Head of caudate nucleus (tissue), 42 donors: ENCODE measurements around the gene ZNF143.

Experiments used
- DNase-seq, 42 donors: peaks; one replicate each; pipeline versions ENCODE4 v3.0.0 to v3.0.0-alpha.2; 2020 to 2021; ENCODE audit warnings: mixed read lengths in 7 of 42
- intact Hi-C: fragments of 100-400 bp; cut with DNase I; formaldehyde crosslinking; loops from one replicate; pipeline ENCODE4 v1.15.0; 2022

ZNF143 gene

DNA sequence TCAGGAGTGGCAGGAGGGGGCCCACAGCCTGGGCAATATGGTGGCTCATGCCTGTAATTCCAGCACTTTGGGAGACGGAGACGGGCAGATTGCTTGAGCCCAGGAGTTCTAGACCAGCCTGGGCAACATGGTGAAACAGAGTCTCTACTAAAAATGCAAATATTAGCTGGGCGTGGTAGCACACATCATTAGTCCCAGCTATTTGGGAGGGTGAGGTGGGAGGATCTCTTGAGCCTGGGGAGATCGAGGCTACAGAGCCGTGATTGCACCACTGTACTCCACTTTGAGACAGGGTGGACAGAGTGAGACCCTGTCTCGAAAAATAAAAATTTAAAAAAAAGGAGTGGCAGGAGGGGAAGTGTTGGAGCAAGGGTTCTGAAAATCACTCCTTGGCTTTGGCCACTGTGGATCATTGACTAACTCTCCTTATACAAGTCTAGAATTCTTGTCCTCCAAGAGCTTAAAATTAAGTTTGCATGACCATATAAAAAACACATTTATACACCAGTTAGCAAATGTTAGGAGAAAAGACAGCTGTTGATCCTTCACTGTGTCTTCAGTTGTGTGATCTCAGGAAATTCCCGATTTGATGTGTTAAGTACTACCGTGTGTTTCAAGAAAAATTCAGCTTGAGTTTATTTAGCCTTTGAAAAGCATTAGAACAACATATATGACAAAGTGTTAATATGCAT, 110.4 kb downstream of the ZNF143 start:
- DNase-seq = peak in 1 of 42 donors; percentile 13
- intact Hi-C loops = loop anchor here (5.0 kb wide), 1 partner anchor 41 kb away; no protein-coding TSS in a partner anchor

DNA sequence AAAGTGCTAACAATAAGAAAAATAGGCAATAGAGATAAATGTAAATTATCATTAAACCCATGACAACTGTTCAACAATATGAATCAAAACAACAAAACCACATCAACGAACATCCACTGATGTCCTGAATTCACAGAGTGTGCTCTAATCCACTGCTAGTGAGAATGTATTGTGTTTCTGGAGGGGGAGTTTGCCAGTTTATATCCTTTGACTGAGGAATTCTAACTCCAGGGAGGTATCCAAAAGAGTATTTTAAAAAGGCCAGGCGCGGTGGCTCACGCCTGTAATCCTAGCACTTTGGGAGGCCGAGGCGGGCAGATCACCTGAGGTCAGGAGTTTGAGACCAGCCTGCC, 110.9 kb downstream of the ZNF143 start:
- DNase-seq = peak in 1 of 42 donors; percentile 1
- intact Hi-C loops = loop anchor here (5.0 kb wide), 1 partner anchor 41 kb away; no protein-coding TSS in a partner anchor

DNA sequence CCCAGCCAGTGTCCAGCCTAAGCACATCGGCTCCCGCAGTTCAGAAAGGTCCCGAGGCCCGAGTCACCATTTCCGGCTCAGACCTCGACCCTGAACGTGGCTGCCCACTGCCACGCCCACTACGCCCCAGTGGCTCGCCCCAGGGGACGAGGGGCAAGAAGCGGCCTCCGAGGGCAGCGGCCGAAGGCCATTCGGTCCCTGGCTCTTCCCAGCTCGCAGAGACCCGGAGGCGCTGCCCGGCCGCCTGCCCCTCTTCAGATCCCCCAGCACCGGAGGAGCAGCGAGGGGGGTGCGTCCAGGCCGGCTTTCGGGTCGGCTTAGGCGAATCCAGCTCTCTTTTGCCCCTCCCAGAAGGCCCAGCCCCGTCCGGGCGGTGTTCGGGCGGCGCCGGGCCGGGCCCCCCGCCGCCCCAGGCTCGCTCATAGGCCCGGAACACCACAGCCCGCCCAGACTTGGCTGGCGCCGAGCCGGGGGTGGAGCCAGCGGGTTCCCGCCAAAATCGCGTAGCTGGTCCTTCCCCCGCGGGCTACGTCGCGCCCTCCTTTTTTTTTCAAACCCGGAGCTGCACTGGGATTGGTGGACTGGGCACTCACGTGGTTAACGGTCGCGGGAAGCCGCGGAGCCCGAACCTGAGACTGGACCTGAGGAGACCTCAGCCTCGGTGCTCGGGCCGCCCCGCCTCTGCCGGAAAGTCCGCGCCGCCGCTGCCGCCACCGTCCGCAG, 112.4 kb downstream of the ZNF143 start, which contains the start of gene WEE1:
WEE1 (plus strand) TSS at position 619 of the 723 bp plus-strand sequence. CDS start 264 bp downstream, outside the sequence.
- intact Hi-C loops = loop anchor here (5.0 kb wide), 1 partner anchor 39 kb away; no protein-coding TSS in a partner anchor

GRCh38 chr11:9573775-9574621, 113.2 kb downstream of the ZNF143 start:
- intact Hi-C loops = loop anchor here (5.0 kb wide), 1 partner anchor 38 kb away; no protein-coding TSS in a partner anchor
- DNase-seq = peak in 8 of 42 donors; percentile 9 to 37 (median 18)

More for the DNA sequence above, 112.4 kb downstream of the ZNF143 start, which contains the start of gene WEE1:
- DNase-seq = peak; percentile 85 to 98 (median 94)

GRCh38 chr11:9574622-9575259, 113.9 kb downstream of the ZNF143 start:
- DNase-seq = peak in 7 of 42 donors; percentile 5 to 33 (median 20)
- intact Hi-C loops = loop anchor here (5.0 kb wide), 1 partner anchor 38 kb away; no protein-coding TSS in a partner anchor

DNA sequence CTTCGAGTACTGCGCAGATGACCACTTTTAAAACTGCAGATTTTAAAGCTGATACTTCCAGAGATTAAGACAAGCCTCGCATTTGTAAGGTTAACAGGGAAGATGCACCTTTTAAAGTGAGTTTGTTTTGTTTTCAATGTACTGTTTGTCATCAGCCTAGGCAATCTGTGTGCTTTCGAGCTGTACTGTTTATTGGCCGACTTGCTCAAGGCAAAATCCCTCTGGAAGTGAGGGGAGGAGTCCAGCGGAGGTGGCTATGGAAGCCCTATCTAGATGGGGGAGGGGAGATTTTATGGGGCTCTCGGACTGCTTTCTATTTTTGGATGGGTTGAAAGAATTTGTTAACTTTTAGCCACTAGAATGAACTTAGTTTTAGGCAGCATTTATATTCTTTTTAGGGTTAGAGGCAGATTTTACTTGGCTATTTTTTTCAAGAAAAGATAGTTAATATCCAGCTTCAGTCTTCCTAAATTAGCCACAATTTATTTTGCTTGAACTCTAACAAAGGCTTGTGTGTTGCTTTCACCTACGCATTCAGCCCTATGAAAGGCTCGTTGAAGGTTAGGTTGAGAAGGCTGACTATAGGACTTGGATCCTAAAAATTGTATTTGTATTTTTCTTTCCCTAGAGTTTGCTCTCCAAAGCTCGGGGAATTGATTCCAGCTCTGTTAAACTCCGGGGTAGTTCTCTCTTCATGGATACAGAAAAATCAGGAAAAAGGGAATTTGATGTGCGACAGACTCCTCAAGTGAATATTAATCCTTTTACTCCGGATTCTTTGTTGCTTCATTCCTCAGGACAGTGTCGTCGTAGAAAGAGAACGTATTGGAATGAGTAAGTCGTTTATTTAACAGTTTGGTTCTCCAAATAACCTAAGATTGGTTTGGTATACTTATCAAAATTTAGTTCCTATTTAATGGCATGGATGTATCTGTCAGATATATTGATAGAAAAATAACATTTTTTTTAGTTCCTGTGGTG, 114.7 kb downstream of the ZNF143 start:
- intact Hi-C loops = no loop called here
- no peak for DNase-seq

- DNase-seq = no peak
- intact Hi-C loops = no loop called here
Measured at GRCh38 chr11:9576701-9577381, 116.0 kb downstream of the ZNF143 start.

GRCh38 chr11:9577556-9577955, 116.7 kb downstream of the ZNF143 start:
- DNase-seq = no peak
- intact Hi-C loops = no loop called here
